GM18867 (cell line): ENCODE measurements around the gene SYK.
A peak's percentile ranks its signal among the peaks of the same experiment; 100 is the strongest.

Experiments used
- ATAC-seq: cut with Tn5 transposase; IDR thresholded peaks from one replicate; pipeline ENCODE4 v1.9.1; 2021; ENCODE audit warnings: mild to moderate bottlenecking, moderate library complexity; ENCODE audit not compliant: unreplicated experiment

Gene SYK

DNA sequence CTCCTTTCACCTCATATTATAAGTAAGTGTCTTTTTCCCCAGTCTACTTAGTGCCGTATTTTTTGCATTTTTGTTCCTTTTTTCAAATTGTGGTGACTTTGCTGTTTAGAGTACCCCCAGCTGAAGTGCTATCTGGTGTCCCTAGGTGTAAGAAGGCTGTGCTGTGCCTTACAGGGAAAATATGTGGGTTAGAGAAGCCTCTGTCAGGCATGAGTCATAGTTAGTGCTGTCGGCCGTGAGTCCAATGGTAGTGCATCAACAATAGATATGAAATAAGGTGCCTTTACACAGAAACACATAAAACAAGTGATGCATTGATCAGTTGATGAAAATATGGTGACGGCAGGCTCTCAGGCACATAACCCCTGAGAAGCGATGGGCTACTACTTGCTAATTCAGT is 20.1 kb downstream of the SYK start:
- ATAC-seq, result no peak

- no peak for ATAC-seq
These were observed 21.2 kb downstream of the SYK start for GRCh38 chr9:90822866-90823265.

DNA sequence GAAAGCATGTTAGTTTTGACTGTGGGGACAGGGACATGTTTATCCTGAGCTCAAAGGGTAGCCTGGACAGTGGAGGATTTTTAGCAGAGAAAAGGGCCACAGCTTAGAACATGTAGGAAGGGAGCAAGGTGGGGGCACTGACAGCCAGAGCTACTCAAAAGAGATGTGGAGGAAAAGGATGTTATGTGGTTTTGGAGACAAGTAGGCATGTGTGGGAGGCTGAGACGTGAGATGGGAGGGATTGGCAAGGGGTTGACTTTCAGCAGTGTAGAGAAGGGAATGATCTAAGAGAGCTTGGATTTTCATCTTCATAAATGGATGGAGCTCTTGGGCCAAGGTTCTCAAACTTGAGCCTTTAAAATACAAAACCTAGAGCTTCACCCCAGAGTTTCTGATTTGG is 24.0 kb downstream of the SYK start:
- ATAC-seq, result no peak

GRCh38 chr9:90826326-90827020 is 24.9 kb downstream of the SYK start:
- no peak for ATAC-seq

GRCh38 chr9:90827181-90827871 is 25.7 kb downstream of the SYK start:
- ATAC-seq, result peak; percentile 56

DNA sequence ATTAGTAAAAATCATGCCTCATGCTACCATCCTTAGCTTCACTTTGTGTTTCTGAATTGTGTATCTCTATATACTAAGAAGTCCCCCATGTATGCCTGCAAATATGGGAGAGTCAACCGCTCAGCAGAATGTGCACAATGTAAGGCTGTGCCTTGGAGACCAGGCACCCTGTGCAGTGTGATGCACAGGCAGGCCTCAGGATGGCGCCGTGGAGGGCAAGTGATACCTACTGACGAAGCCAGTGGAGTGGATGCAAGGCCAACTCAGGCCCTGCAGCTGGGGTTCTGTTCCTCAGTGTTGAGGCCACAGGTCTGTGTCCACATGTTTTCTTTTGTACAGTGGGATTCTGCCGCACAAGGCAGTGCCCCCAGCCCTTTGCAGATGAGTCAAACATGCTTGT is 28.4 kb downstream of the SYK start:
- no peak for ATAC-seq

GRCh38 chr9:90830977-90831376 is 29.4 kb downstream of the SYK start:
- peak; percentile 34 for ATAC-seq

- no peak for ATAC-seq
These were observed 30.6 kb downstream of the SYK start for GRCh38 chr9:90832261-90832660.

- ATAC-seq, result no peak
These were observed 33.4 kb downstream of the SYK start for GRCh38 chr9:90834828-90835595.

DNA sequence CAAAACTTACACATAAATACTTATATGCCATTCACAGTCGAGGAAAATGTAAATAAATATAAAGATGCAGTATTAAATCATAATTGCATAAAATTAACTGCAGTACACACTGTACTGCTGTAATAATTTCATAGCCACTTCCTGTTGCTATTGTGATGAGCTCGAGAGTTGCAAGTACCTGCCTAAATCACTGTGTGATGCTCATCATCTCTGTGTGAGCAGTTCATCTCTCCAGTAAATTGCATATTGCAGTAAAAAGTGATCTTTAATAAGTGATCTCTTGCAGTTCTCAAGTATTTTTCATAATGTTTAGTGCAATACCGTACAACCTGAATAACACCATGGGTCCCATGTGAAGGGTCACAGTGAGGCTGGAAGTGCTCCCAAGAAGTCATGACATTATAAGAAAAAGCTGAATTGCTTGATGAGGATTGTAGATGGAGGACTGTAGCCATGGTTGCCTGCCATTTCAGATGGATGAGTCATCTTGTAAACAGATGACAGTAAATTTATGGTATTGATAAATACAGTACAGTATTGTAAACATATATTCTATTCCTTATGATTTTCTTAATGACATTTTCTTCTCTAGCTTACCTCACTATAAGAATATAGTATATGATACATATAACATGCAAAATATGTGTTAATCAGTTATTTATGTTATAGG is 34.9 kb downstream of the SYK start:
- no peak for ATAC-seq

- ATAC-seq, result no peak
These were observed 36.5 kb downstream of the SYK start for GRCh38 chr9:90838098-90838497.

DNA sequence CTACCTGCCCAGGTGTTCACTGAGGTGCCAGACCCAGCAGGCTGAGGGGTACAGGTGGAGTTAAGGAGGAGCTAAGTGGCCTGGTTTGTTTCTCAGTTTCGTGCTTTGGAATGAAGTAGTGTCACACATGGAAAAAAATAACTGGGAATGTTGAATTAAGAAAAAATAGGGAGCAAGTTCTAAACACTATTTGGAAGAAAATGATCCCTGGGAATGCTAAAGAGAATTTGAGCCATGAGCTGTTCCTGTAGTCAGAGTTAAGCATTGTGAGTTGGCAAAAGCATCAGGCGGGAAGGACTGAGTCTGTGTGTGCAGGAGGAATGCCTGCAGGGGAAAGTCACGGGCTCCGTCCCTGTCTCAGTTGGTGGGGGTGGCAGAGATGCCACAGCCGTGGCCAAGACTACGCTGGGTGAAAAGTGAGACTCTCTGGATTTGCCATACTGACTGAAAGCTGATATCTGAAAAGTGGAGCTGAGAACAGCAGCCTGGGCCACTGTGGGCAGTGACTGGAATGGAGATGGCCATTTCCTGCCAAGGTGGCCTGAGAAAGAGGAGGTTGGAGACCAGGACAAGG is 37.0 kb downstream of the SYK start:
- no peak for ATAC-seq

DNA sequence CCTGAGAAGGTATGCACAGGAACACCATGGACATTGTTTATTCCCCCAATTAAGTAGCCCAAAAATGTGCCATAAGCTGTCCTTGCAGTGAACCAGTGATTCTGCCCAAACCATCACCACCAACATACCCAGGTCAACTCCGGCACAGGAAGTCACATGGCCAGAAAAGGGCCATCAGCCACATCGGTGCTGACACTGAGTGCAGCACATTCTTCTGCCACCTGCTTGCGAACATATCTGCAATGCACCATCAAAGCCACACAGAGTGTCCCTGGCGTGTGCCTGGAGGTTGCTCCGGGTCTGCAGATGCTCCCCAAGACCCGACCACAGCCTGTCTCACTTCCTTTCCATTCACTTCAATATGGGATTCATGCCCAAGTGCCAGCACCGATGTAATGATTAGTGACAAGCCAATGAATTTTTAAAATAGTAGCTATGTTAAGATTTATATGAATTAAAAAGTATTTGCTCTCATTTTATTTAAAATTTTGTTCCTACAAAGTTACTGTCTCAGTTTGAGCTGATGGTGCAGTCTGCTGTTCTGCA is 37.6 kb downstream of the SYK start:
- ATAC-seq, result no peak

DNA sequence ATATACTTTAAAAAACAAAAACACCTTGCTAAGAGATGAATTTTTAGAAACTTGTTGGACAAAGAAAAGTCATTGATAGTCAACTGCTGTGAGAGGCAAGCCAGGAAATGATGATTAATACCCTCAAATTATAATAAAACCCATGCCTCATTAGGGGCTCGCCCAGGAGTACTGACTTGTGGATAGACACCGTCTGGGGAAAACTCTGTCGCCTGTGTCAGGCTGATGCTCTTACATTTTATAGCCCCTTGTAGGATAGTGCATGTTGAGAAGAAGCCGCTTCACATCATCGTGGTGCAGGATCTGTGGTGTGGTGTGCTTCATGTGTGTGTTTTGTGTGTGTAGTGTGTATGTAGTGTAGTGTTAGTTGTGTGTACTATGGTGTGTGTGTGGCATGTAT is 39.1 kb downstream of the SYK start:
- no peak for ATAC-seq

GRCh38 chr9:90841213-90841612 is 39.6 kb downstream of the SYK start:
- ATAC-seq, result no peak

GRCh38 chr9:90841615-90842014 is 40.0 kb downstream of the SYK start:
- ATAC-seq, result no peak

- ATAC-seq, result no peak
These were observed 40.7 kb downstream of the SYK start for GRCh38 chr9:90842176-90842777.

GRCh38 chr9:90842996-90843395 is 41.4 kb downstream of the SYK start:
- no peak for ATAC-seq

DNA sequence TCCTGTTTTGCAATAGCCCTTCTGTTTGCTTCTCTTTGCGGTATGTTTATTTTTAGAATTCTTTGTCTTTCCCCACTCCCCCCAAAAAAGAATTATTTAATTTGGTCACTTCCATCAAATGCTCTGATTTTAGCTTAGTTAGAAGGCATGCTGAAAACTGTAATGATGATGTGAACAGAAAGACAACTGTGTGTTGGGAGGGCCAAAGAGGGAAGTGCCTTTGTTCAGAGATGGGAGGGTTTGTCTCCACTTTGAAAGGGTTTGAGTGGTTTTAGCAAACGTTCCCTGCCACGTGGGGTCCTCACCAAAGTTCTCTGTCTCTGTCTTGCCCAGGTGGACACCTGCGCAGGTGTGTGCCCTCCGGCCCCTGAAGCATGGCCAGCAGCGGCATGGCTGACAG is 41.9 kb downstream of the SYK start:
- no peak for ATAC-seq

DNA sequence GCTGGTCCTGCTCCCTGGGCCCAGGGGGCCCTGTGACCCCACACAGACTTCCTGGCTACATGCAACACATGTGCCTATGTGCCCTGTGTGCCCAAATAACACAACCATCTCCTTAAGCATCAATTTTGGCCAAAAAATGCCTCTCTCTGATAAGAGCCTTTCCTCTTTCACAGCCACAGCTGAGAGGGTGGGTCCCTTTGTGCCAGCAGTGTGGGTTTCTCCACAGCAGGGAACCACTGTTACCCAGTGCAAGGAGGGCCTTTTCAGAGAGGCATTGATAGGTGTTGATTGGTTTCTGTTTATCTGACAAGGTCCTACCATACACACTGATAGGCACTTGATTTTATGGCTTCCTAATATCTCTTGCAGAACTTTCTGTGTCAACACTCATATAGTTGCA is 42.7 kb downstream of the SYK start:
- ATAC-seq, result no peak
